ENCODE measurements around the gene LRP6. TPM values are rescaled to one million over a fixed set of nuclear protein-coding genes. Genes with fewer than 3 reads are reported as not detected.

The LRP6 gene
- total and polyA plus RNA-seq, 2 experiments from 2014 or later, result 29.1 to 73.8 TPM

GRCh38 chr12:12091071-12091470 is 175.8 kb downstream of the LRP6 start:
- ATAC-seq, result no peak
- no peak overlapping the region for H3K4me3 Mint-ChIP-seq
- no peaks in the 10 kb centered on the region for H3K36me3 ChIP-seq (ENCODE audit: insufficient read depth)
- no peaks in the 10 kb centered on the region for H3K27me3 ChIP-seq (ENCODE audit: insufficient read depth)
- H3K4me1 ChIP-seq (ENCODE audit: insufficient read depth), result peaks cover 29% of the 10 kb centered on the region
- H3K4me3 ChIP-seq, result no peak overlapping the region
- H3K9me2 ChIP-seq (ENCODE audit: insufficient read depth), result peaks cover 7% of the 10 kb centered on the region; the same call in 1 of the 2 replicates
- H3K27ac ChIP-seq (ENCODE audit: low read depth), result no peak overlapping the region
- H3K27me3 Mint-ChIP-seq (ENCODE audit: insufficient read depth, low read depth, poor library complexity), result peaks cover 9% of the 10 kb centered on the region
- no peaks in the 10 kb centered on the region for H3K36me3 Mint-ChIP-seq (ENCODE audit: low read depth)
- H4K20me1 ChIP-seq (replicated peaks; ENCODE audit: insufficient read depth), result no peaks in the 10 kb centered on the region
- no peak for DNase-seq (ENCODE audit: low spot score)
- peaks cover 23% of the 10 kb centered on the region for H3K4me1 Mint-ChIP-seq
- no peak overlapping the region for H3K27ac Mint-ChIP-seq
- H2AFZ ChIP-seq, result no peak overlapping the region
- peaks cover 13% of the 10 kb centered on the region; the same call in 1 of the 2 replicates for H3F3A ChIP-seq (replicated peaks; ENCODE audit: low read depth)
- TF ChIP-seq ETS1 (IDR thresholded peaks at IDR 0.05) (no peak), POLR2AphosphoS5 (IDR thresholded peaks at IDR 0.05; ENCODE audit: low read depth) (no peak), EZH2 (IDR thresholded peaks at IDR 0.05; ENCODE audit: low read depth, unreplicated experiment) (no peak), REST (IDR thresholded peaks at IDR 0.05; ENCODE audit: unreplicated experiment) (no peak), STAT1 (IDR thresholded peaks at IDR 0.05; ENCODE audit: unreplicated experiment) (no peak), ZNF114 (CRISPR knock-in tag; IDR thresholded peaks at IDR 0.05) (no peak), CREB1 (CRISPR knock-in tag; IDR thresholded peaks at IDR 0.05; ENCODE audit: low read depth) (no peak), ZNF331 (CRISPR knock-in tag; IDR thresholded peaks at IDR 0.05; ENCODE audit: low read depth) (no peak), JUNB (IDR thresholded peaks at IDR 0.05; ENCODE audit: unreplicated experiment) (no peak), ZNF462 (CRISPR knock-in tag; IDR thresholded peaks at IDR 0.05) (no peak), EZH2phosphoT487 (IDR thresholded peaks at IDR 0.05; ENCODE audit: unreplicated experiment) (no peak), NANOG (IDR thresholded peaks at IDR 0.05; ENCODE audit: borderline replicate concordance) (no peak), CTCF (conservative IDR thresholded peaks at IDR 0.05; ENCODE audit: low read depth in 2 of 2) (no peak)
- H3K4me2 ChIP-seq, result no peak overlapping the region
- no peaks in the 10 kb centered on the region for H3K9me3 Mint-ChIP-seq
- H3K79me2 ChIP-seq (replicated peaks; ENCODE audit: insufficient read depth), result no peaks in the 10 kb centered on the region
